Neuron (in vitro differentiated cells): Measurements from ENCODE around the gene BCKDHB.
"Not testable (repeated sequence)": the region's sequence is repeated elsewhere in the genome, so short reads cannot be mapped to it uniquely, and the experiment has no call there.

ENCODE experiments used
- H2AFZ ChIP-seq: one replicate; pipeline ENCODE4 v1.6.1; 2013; ENCODE audit warnings: low read depth, mild to moderate bottlenecking, inconsistent platforms, low read length, moderate library complexity
- H3K27me3 ChIP-seq: one replicate; pipeline ENCODE4 v1.6.1; 2013; ENCODE audit warnings: low read length; ENCODE audit not compliant: insufficient read depth
- H3K36me3 ChIP-seq: one replicate; pipeline ENCODE4 v1.6.1; 2013; ENCODE audit warnings: low read length; ENCODE audit not compliant: insufficient read depth
- H3K4me1 ChIP-seq: one replicate; pipeline ENCODE4 v1.6.1; 2013; ENCODE audit warnings: low read length; ENCODE audit not compliant: insufficient read depth
- H3K4me3 ChIP-seq: 2 replicates; pipeline ENCODE4 v1.5.1; 2013; ENCODE audit warnings: mild to moderate bottlenecking, low read length, moderate library complexity
- H3K9me3 ChIP-seq: one replicate; pipeline ENCODE4 v1.6.1; 2013; ENCODE audit warnings: low read length

Gene BCKDHB

GRCh38 chr6:80289727-80290126 is 183.3 kb downstream of the BCKDHB start:
- no peak overlapping the region for H3K4me3 ChIP-seq
- H3K27me3 ChIP-seq = no peaks in the 10 kb centered on the region
- H3K4me1 ChIP-seq = no peaks in the 10 kb centered on the region
- H2AFZ ChIP-seq = no peak overlapping the region
- H3K36me3 ChIP-seq = no peaks in the 10 kb centered on the region
- H3K9me3 ChIP-seq = peaks cover 3% of the 10 kb centered on the region

GRCh38 chr6:80294531-80294930 is 188.1 kb downstream of the BCKDHB start:
- H3K9me3 ChIP-seq, H3K36me3 ChIP-seq, H3K4me3 ChIP-seq, H2AFZ ChIP-seq, H3K27me3 ChIP-seq, H3K4me1 ChIP-seq: not testable (repeated sequence)

DNA sequence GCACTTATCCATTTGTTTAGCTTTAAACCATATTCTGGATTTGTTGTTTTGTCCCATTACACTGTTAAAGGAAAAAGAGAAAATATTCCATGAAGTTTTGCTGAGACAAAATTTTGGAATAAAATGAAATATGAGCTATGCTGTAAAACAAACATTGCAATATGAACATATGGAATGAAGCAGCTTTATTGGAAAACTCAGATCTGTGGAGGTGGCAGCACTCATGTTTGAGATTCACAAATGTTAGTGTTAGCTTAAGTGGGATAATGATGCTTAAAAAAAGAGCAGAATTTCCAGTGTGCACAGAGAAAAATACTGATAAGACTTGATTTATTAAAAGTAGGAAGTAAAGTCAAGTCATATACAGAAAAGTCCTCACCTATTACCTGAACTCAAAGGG is 196.2 kb downstream of the BCKDHB start:
- Histone ChIP-seq H3K4me3 (no peak overlapping the region), H2AFZ (no peak overlapping the region), H3K36me3 (no peaks in the 10 kb centered on the region), H3K27me3 (no peaks in the 10 kb centered on the region), H3K9me3 (no peaks in the 10 kb centered on the region), H3K4me1 (no peaks in the 10 kb centered on the region)

- Histone ChIP-seq H3K4me3 (no peak overlapping the region), H3K9me3 (no peaks in the 10 kb centered on the region), H3K36me3 (no peaks in the 10 kb centered on the region), H3K4me1 (no peaks in the 10 kb centered on the region), H3K27me3 (no peaks in the 10 kb centered on the region), H2AFZ (no peak overlapping the region)
These were observed 197.5 kb downstream of the BCKDHB start for GRCh38 chr6:80304014-80304413.

DNA sequence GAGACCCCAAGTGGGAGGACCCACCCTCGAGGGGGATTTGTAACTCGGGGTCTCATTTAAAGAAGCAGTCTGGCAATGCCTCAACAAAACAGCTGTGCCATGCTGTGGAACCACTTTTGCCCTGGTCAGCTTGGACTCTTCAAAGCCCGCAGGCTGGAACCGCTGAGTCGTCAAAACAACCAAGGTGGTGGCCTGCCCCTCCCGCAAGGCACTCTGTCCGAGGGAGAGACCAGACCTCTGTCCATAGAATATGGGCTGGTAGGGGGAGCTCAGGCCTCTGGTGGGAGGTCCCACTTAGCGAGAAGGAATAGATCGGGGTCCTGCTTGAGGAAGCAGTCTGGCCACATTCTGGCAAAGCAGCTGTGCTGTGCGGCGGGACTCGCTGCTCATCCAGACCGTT is 208.1 kb downstream of the BCKDHB start:
- H3K36me3 ChIP-seq = no peaks in the 10 kb centered on the region
- no peaks in the 10 kb centered on the region for H3K9me3 ChIP-seq
- no peak overlapping the region for H2AFZ ChIP-seq
- no peaks in the 10 kb centered on the region for H3K27me3 ChIP-seq
- no peak overlapping the region for H3K4me3 ChIP-seq
- H3K4me1 ChIP-seq = peaks cover 13% of the 10 kb centered on the region

DNA sequence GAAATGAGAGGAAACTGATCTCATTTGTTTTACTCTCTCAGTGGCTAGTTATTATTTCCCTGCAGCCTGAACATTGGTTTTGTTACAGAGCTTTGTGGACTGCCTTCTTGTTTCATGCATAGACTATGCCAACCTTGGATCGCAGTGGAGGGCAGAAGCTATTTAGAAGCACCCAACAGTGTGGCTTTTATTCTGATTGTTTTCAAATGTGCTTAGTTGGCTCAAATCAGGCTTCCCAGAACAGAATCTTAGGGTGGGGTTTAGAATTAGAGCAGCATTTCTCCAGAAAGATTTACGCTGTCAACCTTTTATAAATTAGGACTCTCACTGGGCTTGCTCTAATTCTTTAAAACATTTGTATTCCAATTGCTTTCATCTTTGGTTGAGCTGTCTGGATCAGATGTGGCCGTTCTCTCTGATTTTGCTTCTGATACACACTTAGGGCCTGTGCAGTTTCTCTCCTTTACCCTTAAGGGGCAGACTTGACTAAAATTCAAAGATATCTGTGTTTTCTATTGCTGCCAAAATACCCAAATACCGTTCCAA is 210.3 kb downstream of the BCKDHB start:
- H3K27me3 ChIP-seq = no peaks in the 10 kb centered on the region
- peaks cover 13% of the 10 kb centered on the region for H3K4me1 ChIP-seq
- peak overlapping the region; percentile 62 for H2AFZ ChIP-seq
- no peak overlapping the region for H3K4me3 ChIP-seq
- H3K9me3 ChIP-seq = no peaks in the 10 kb centered on the region
- no peaks in the 10 kb centered on the region for H3K36me3 ChIP-seq

GRCh38 chr6:80319196-80319595 is 212.7 kb downstream of the BCKDHB start:
- Histone ChIP-seq H3K9me3 (no peaks in the 10 kb centered on the region), H3K4me1 (peaks cover 13% of the 10 kb centered on the region), H2AFZ (no peak overlapping the region), H3K27me3 (no peaks in the 10 kb centered on the region), H3K36me3 (no peaks in the 10 kb centered on the region), H3K4me3 (no peak overlapping the region)

DNA sequence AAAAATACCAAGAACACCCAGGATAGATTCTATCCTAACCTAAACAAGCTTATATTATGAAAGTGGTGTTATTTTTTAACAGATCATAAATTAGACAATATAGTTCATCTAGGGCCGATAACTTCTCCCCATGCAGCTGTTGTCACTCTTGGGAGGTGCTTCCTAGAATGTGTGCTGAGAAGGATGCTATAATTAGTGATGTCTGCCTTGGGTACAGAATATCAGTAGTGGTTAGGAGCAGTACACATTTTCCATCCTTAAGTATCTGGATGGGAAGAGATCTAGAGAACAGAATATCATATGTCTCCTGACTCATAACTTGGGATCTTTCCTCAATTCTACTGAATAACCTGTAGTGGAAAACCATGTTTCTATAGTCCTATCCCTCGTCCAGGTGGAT is 214.5 kb downstream of the BCKDHB start:
- Histone ChIP-seq H2AFZ (no peak overlapping the region), H3K4me3 (no peak overlapping the region), H3K27me3 (no peaks in the 10 kb centered on the region), H3K4me1 (peaks cover 16% of the 10 kb centered on the region), H3K36me3 (no peaks in the 10 kb centered on the region), H3K9me3 (no peaks in the 10 kb centered on the region)

DNA sequence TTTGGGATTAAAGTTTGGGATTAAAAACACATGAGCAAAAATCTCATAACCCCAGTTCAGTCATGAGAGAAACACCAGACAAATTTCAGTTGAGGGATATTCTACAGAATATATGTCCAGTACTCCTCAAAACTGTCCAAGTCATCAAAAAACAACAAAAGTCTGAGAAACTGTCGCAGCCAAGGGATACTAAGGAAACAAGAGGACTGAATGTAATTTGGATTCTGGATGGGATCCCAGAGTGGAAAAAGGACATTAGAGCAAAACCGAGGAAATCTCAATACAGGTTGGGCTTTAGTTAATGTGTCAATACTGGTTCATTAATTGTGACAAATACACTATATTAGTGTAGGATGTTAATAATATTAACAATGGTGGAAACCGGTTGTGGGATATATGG is 219.3 kb downstream of the BCKDHB start:
- Histone ChIP-seq H3K9me3 (no peaks in the 10 kb centered on the region), H3K4me1 (peaks cover 38% of the 10 kb centered on the region), H3K4me3 (no peak overlapping the region), H2AFZ (no peak overlapping the region), H3K27me3 (no peaks in the 10 kb centered on the region), H3K36me3 (no peaks in the 10 kb centered on the region)

GRCh38 chr6:80328652-80329051 is 222.2 kb downstream of the BCKDHB start:
- H2AFZ ChIP-seq = no peak overlapping the region
- H3K4me1 ChIP-seq = peaks cover 62% of the 10 kb centered on the region
- no peak overlapping the region for H3K4me3 ChIP-seq
- no peaks in the 10 kb centered on the region for H3K27me3 ChIP-seq
- H3K9me3 ChIP-seq = no peaks in the 10 kb centered on the region
- no peaks in the 10 kb centered on the region for H3K36me3 ChIP-seq

- H2AFZ ChIP-seq = no peak overlapping the region
- no peaks in the 10 kb centered on the region for H3K9me3 ChIP-seq
- peaks cover 69% of the 10 kb centered on the region for H3K4me1 ChIP-seq
- H3K4me3 ChIP-seq = no peak overlapping the region
- H3K36me3 ChIP-seq = no peaks in the 10 kb centered on the region
- no peaks in the 10 kb centered on the region for H3K27me3 ChIP-seq
These were observed 223.0 kb downstream of the BCKDHB start for GRCh38 chr6:80329496-80329895.

DNA sequence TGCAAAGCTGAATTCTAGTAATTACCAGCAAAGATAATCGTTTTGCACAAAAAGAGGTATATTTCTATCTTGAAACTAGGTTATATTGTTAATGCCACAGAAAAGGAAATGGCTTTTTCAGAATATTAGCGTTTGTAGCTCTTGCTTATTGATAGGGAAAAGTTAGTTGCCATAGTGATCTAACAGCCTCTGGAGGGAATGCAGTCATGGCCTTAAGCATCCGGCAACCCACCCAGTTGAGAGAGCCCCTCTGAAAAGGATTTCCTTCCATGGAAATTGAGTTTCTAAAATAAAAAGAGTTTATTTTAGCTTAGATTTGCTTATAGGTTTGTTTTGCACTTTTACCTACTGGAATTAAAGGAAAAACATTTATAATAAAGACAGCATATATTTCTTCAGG is 224.5 kb downstream of the BCKDHB start:
- peaks cover 75% of the 10 kb centered on the region for H3K4me1 ChIP-seq
- H3K4me3 ChIP-seq = no peak overlapping the region

DNA sequence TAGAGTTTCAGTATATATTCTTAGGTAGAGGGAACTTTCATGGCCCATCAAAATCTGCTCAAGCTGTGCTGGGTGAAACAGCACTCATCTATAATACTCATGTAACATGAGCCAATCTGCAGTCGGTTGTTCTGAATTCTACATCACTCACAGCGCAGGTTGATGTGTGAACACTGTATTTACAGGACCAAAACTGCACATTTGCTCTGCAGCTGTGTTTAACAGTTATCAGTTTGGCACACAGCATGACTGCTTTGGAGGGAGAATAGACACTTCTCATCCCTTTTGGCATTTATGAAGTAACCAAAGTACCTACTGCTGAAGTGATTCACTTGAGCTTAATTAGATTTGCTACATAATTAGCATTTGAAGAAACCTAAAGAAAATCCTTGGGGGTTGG is 225.1 kb downstream of the BCKDHB start:
- Histone ChIP-seq H3K36me3 (no peaks in the 10 kb centered on the region), H2AFZ (no peak overlapping the region), H3K4me3 (no peak overlapping the region), H3K4me1 (peaks cover 75% of the 10 kb centered on the region), H3K27me3 (no peaks in the 10 kb centered on the region), H3K9me3 (no peaks in the 10 kb centered on the region)

More for the DNA sequence above, 224.5 kb downstream of the BCKDHB start:
- Histone ChIP-seq H2AFZ (no peak overlapping the region), H3K9me3 (no peaks in the 10 kb centered on the region), H3K27me3 (no peaks in the 10 kb centered on the region), H3K36me3 (no peaks in the 10 kb centered on the region)

GRCh38 chr6:80331974-80332373 is 225.5 kb downstream of the BCKDHB start:
- Histone ChIP-seq H3K27me3 (no peaks in the 10 kb centered on the region), H3K4me1 (peaks cover 75% of the 10 kb centered on the region), H3K9me3 (no peaks in the 10 kb centered on the region), H3K36me3 (no peaks in the 10 kb centered on the region), H3K4me3 (no peak overlapping the region), H2AFZ (no peak overlapping the region)
